Mucosa of descending colon (tissue), 3 donors: ENCODE measurements around the gene SHCBP1L. TPM values are rescaled to one million over a fixed set of nuclear protein-coding genes. Genes with fewer than 3 reads are reported as not detected.

Experiments
- ATAC-seq: fragments of 200-7000 bp; cut with Tn5 transposase; one replicate; pipeline ENCODE4 v1.9.1; 2020; ENCODE audit warnings: mild to moderate bottlenecking, moderate library complexity
- DNase-seq, 3 donors: peaks; one replicate each; pipeline ENCODE4 v3.0.0-alpha.2; 2020
- H3K36me3 ChIP-seq: fragments of 200-600 bp; one replicate; pipeline ENCODE4 v1.8.0; 2021; ENCODE audit warnings: low read depth, mild to moderate bottlenecking
- H3K4me1 ChIP-seq: fragments of 200-600 bp; one replicate; pipeline ENCODE4 v1.8.0; 2021; ENCODE audit warnings: low read depth, mild to moderate bottlenecking
- H3K4me3 ChIP-seq: fragments of 200-600 bp; one replicate; pipeline ENCODE4 v1.8.0; 2021; ENCODE audit warnings: mild to moderate bottlenecking
- H3K9me3 ChIP-seq: fragments of 200-600 bp; one replicate; pipeline ENCODE4 v1.8.0; 2021; ENCODE audit warnings: mild to moderate bottlenecking
- CTCF ChIP-seq: fragments of 200-600 bp; IDR thresholded peaks from one replicate; pipeline ENCODE4 v1.8.0; 2022; ENCODE audit warnings: antibody characterized with exemption, mild to moderate bottlenecking
- intact Hi-C, 2 donors: fragments of 100-400 bp; cut with DNase I in 1 of 2; cut with micrococcal nuclease in 1 of 2; formaldehyde crosslinking; loops; one replicate each; pipeline versions ENCODE4 v1.11.0 to v1.11.1; 2022; cut with DNase I, micrococcal nuclease
- long read RNA-seq, 2 donors: library from polyadenylated mRNA; unstranded; transcript quantifications; one replicate each; pipeline ENCODE4 v2.0.0, GENCODE V29; 2019 to 2021
- total RNA-seq, 3 donors: library from RNA; stranded (reverse); fragmentation: NEBNext Ultra II Directional in 2 of 3; extraction: Animal tissue kit (Norgen Biotek cat#: 25700) in 2 of 3; gene quantifications; one replicate each; pipeline versions ENCODE4 v1.2.1 to v1.2.4, GENCODE V29; 2021 to 2023
- donor health status: DM: no; HTN: no; CAD: no; lungs with moderate emphysema.
- donor health status: DM: no; HTN: no; CAD: no.
- donor health status: DM: no; HTN: yes; CAD: no.

Gene SHCBP1L
- total RNA-seq, result not detected
- long read RNA-seq, donor 1, result 0 reads
- long read RNA-seq, donor 2, result 0 reads

DNA sequence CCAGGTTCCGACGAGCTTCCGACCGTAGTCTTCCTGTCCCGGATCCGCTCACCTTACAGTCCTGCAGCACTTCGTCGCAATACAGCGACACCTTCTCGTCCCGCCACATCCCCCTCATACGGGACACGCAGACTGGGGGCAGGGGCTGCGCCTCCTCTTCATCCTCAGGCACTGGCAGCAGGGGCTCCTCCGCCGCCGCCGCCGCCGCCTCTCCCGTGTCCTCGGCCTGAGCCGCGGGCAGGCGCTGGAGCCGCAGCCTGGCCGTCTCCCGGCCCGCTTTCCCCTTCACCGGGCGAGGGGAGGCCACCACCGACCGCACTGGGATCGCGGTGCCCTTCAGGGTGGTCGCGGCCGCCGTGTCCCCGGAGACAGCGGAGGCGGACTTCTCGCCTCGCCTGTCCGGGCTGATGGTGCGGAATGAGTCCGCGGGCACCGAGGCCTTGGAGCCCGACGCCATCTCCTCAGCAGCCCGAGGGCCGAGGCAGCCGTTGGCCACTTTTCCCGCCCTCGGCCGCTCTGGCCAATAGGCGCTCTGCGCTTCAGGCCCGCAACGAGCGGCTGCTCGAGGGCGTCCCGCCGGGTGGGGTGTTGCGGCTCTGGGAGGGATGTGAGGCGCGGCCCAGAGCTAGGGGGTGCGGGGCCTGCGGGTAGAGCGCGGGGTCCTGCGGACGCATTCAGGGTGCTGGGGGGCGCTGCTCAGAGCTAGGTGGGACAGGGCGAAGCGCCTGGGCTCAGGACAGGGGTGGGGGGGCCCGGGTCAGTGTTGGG lies at the start of gene SHCBP1L:
Gene SHCBP1L, minus strand, starts transcription at position 490 of the 768 bp plus-strand sequence. Its CDS starts 33 bp downstream, at position 457.
- no peaks in the 10 kb centered on the region for H3K36me3 ChIP-seq
- DNase-seq, result no peak
- H3K9me3 ChIP-seq, result no peaks in the 10 kb centered on the region
- ATAC-seq, result no peak
- TF ChIP-seq CTCF, result no peak
- H3K4me1 ChIP-seq, result no peaks in the 10 kb centered on the region
- H3K4me3 ChIP-seq, result no peak within 1 kb of the TSS
- intact Hi-C loops, result no loop called here

DNA sequence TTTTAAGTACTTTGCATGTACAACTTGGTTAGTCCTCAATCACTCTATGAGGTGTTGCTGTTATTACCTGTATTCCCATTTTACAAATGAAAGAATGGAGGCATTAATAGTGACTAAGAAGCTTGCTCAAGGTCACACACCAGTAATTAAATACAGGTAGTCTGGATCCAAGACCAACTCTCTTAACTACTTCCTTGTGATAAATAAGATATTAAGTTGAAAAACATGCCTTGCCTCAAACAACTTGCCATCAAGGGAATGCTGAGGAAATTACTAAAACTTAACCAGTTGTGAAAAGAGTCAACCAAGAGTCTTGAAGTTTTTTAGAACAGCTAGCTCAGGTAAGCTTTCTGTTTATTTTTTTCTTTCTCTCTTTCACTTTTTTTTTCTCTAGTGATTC lies 49.3 kb upstream of the SHCBP1L start:
- no peaks in the 10 kb centered on the region for H3K4me1 ChIP-seq
- H3K9me3 ChIP-seq, result no peaks in the 10 kb centered on the region
- no peaks in the 10 kb centered on the region for H3K36me3 ChIP-seq
- ATAC-seq (no peak), DNase-seq (no peak)
- intact Hi-C loops, result no loop called here
- no peak for TF ChIP-seq CTCF
- H3K4me3 ChIP-seq, result no peak overlapping the region

DNA sequence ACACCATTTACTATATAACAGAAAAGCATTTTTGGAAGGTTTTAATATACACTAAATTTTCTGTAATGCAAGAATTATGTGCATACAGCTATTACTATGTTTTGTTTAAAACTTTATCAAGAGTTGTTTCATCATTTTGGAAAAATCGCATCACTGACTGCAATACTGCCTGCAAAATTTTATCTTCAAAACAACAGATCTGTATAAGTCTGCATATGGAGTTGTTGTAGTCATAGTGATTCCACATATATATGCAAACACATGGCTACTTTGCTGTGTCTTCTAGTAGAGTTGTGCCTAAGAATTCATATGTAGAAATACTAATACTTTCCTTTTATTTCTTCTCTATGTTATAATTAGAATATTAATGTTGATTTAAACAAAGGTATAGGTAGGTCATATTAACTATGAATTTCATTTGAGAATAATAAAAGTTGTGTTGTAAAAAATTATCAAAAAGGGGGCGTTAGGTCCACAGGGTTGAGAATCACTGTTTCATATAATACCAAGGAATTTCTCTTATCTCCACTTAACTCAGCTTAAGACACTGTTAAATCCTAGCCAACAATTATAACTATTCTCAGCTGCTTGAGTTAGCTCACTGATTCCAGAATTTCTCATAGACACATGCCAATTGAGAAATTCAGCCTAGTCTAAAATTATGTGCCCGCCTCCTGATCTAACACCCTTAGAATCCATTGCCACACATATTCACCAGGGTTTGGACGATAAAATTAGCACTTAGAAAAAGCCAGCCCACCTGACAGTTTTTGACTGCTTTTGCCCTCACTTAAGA lies 47.4 kb upstream of the SHCBP1L start:
- no peak for TF ChIP-seq CTCF
- Histone ChIP-seq H3K9me3 (no peaks in the 10 kb centered on the region), H3K4me3 (no peak overlapping the region), H3K4me1 (no peaks in the 10 kb centered on the region), H3K36me3 (no peaks in the 10 kb centered on the region)
- intact Hi-C loops, result no loop called here
- DNase-seq (no peak), ATAC-seq (no peak)

- no peak overlapping the region for H3K4me3 ChIP-seq
- intact Hi-C loops, result no loop called here
- no peak for DNase-seq
- H3K9me3 ChIP-seq, result no peaks in the 10 kb centered on the region
- no peaks in the 10 kb centered on the region for H3K4me1 ChIP-seq
- no peaks in the 10 kb centered on the region for H3K36me3 ChIP-seq
- ATAC-seq, result no peak
- TF ChIP-seq CTCF, result no peak
Observed at GRCh38 chr1:182998482-182998881, 45.5 kb upstream of the SHCBP1L start.

- TF ChIP-seq CTCF, result no peak
- intact Hi-C loops, result no loop called here
- H3K4me3 ChIP-seq, result no peak overlapping the region
- DNase-seq, result no peak
- H3K4me1 ChIP-seq, result no peaks in the 10 kb centered on the region
- no peaks in the 10 kb centered on the region for H3K36me3 ChIP-seq
- no peak for ATAC-seq
- no peaks in the 10 kb centered on the region for H3K9me3 ChIP-seq
Observed at GRCh38 chr1:182996816-182997215, 43.9 kb upstream of the SHCBP1L start.
